OCI-LY3 (cell line): ENCODE data around the gene TP53.

Experiments used
- CTCF ChIP-seq: fragments of 200-600, 300-600 bp; sonication (generic); IDR thresholded peaks from 2 replicates; pipeline ENCODE4 v1.5.1; 2014; ENCODE audit warnings: antibody characterized with exemption, low read length, low read depth
- EZH2phosphoT487 ChIP-seq: fragments of 200-600 bp; shearing (Covaris generic); IDR thresholded peaks from 2 replicates; pipeline ENCODE4 v1.6.1; 2018; ENCODE audit warnings: antibody characterized with exemption, mixed run types, low read depth

GRCh38 chr17:7719661-7720060 is 32.4 kb upstream of the TP53 start:
- no peak for TF ChIP-seq CTCF
- no peak for TF ChIP-seq EZH2phosphoT487
